ENCODE results near the gene ZFP69B. TPM values are rescaled to one million over a fixed set of nuclear protein-coding genes. Genes with fewer than 3 reads are reported as not detected.

ZFP69B gene
- total RNA-seq, 1 donor from 2014 or later, result 10.5 TPM

GRCh38 chr1:40425198-40425597 is 25.1 kb upstream of the ZFP69B start:
- peaks cover 18% of the 10 kb centered on the region for H3K4me1 Mint-ChIP-seq (ENCODE audit: low read depth)
- no peak overlapping the region for H3K4me3 Mint-ChIP-seq (ENCODE audit: low read depth)
- no peak for DNase-seq (ENCODE audit: low spot score, unreplicated experiment)

GRCh38 chr1:40431385-40431784 is 18.9 kb upstream of the ZFP69B start:
- TF ChIP-seq CTCF (IDR thresholded peaks at IDR 0.05; ENCODE audit: unreplicated experiment), result no peak
- DNase-seq (ENCODE audit: low spot score, unreplicated experiment), result no peak
- Mint-ChIP-seq H3K27ac (no peak overlapping the region), H3K4me3 (ENCODE audit: low read depth) (no peak overlapping the region), H3K36me3 (ENCODE audit: insufficient read depth) (peaks cover 2% of the 10 kb centered on the region), H3K4me1 (ENCODE audit: low read depth) (no peaks in the 10 kb centered on the region), H3K9me3 (ENCODE audit: low read depth) (peaks cover 3% of the 10 kb centered on the region), H3K27me3 (no peaks in the 10 kb centered on the region)

More at GRCh38 chr1:40425198-40425597, 25.1 kb upstream of the ZFP69B start:
- peak overlapping the region; percentile 54 for H3K27ac Mint-ChIP-seq
- no peaks in the 10 kb centered on the region for H3K27me3 Mint-ChIP-seq
- H3K9me3 Mint-ChIP-seq (ENCODE audit: low read depth), result peaks cover 3% of the 10 kb centered on the region
- peaks cover 9% of the 10 kb centered on the region for H3K36me3 Mint-ChIP-seq (ENCODE audit: insufficient read depth)
- no peak for TF ChIP-seq CTCF (IDR thresholded peaks at IDR 0.05; ENCODE audit: unreplicated experiment)

- H3K27me3 Mint-ChIP-seq, result no peaks in the 10 kb centered on the region
- no peak overlapping the region for H3K4me3 Mint-ChIP-seq (ENCODE audit: low read depth)
- no peaks in the 10 kb centered on the region for H3K9me3 Mint-ChIP-seq (ENCODE audit: low read depth)
- no peak overlapping the region for H3K27ac Mint-ChIP-seq
- DNase-seq (ENCODE audit: low spot score, unreplicated experiment), result no peak
- TF ChIP-seq CTCF (IDR thresholded peaks at IDR 0.05; ENCODE audit: unreplicated experiment), result no peak
- no peaks in the 10 kb centered on the region for H3K4me1 Mint-ChIP-seq (ENCODE audit: low read depth)
- H3K36me3 Mint-ChIP-seq (ENCODE audit: insufficient read depth), result peaks cover 2% of the 10 kb centered on the region
Observed at GRCh38 chr1:40432644-40433390, 17.5 kb upstream of the ZFP69B start.

- Mint-ChIP-seq H3K27me3 (no peaks in the 10 kb centered on the region), H3K4me3 (ENCODE audit: low read depth) (no peak overlapping the region), H3K9me3 (ENCODE audit: low read depth) (no peaks in the 10 kb centered on the region), H3K27ac (no peak overlapping the region), H3K4me1 (ENCODE audit: low read depth) (no peaks in the 10 kb centered on the region), H3K36me3 (ENCODE audit: insufficient read depth) (peaks cover 2% of the 10 kb centered on the region)
- no peak for DNase-seq (ENCODE audit: low spot score, unreplicated experiment)
- no peak for TF ChIP-seq CTCF (IDR thresholded peaks at IDR 0.05; ENCODE audit: unreplicated experiment)
Observed at GRCh38 chr1:40435471-40435870, 14.8 kb upstream of the ZFP69B start.

- Mint-ChIP-seq H3K4me3 (ENCODE audit: low read depth) (no peak overlapping the region), H3K9me3 (ENCODE audit: low read depth) (no peaks in the 10 kb centered on the region), H3K27me3 (no peaks in the 10 kb centered on the region), H3K36me3 (ENCODE audit: insufficient read depth) (peaks cover 2% of the 10 kb centered on the region), H3K4me1 (ENCODE audit: low read depth) (no peaks in the 10 kb centered on the region), H3K27ac (no peak overlapping the region)
- DNase-seq (ENCODE audit: low spot score, unreplicated experiment), result no peak
- no peak for TF ChIP-seq CTCF (IDR thresholded peaks at IDR 0.05; ENCODE audit: unreplicated experiment)
Observed at GRCh38 chr1:40435876-40436275, 14.4 kb upstream of the ZFP69B start.
